PC-9 (cell line): Measurements from ENCODE around the gene STMN3. TPM values are rescaled to one million over a fixed set of nuclear protein-coding genes. Genes with fewer than 3 reads are reported as not detected.
"Not testable (repeated sequence)": the region's sequence is repeated elsewhere in the genome, so short reads cannot be mapped to it uniquely, and the experiment has no call there.

ENCODE experiments used
- BruUV-seq: library from RNA; stranded (reverse); fragments of 400-500 nt; replicated peaks from 2 replicates; lab custom pipeline; 2021; lab: Mats Ljungman, UMichigan
- CTCF ChIA-PET: fragments of 300-600 bp; sonication (Branson Sonifier 250); formaldehyde crosslinking; loops from one replicate; lab custom pipeline; 2022; ENCODE audit warnings: antibody characterized with exemption; lab: Charles Lee
- POLR2A ChIA-PET: fragments of 300-600 bp; sonication (Branson Sonifier 250); formaldehyde crosslinking; loops from one replicate; lab custom pipeline; 2022; ENCODE audit warnings: antibody characterized with exemption; ENCODE audit not compliant: unreplicated experiment; lab: Charles Lee
- DNase-seq, 2 experiments: peaks; one replicate each; pipeline versions ENCODE4 v3.0.0 to v3.0.0-alpha.2; 2015 to 2022; ENCODE audit warnings: mixed read lengths in 1 of 2
- H2AFZ ChIP-seq: fragments of 200-600 bp; sonication (generic); 2 replicates; pipeline ENCODE4 v1.8.1; 2017; ENCODE audit warnings: antibody characterized with exemption
- H3F3A ChIP-seq: fragments of 200-600 bp; sonication (generic); 2 replicates; pipeline ENCODE4 v1.8.1; 2017; ENCODE audit warnings: antibody characterized with exemption, mild to moderate bottlenecking, low read depth; ENCODE audit not compliant: insufficient read depth
- H3K27ac ChIP-seq: fragments of 200-600 bp; sonication (generic); 2 replicates; pipeline ENCODE4 v1.6.1; 2016; ENCODE audit warnings: mixed run types
- H3K27me3 ChIP-seq: fragments of 200-600 bp; sonication (generic); 2 replicates; pipeline ENCODE4 v1.6.1; 2016; ENCODE audit warnings: low read depth, mixed run types; ENCODE audit not compliant: insufficient read depth
- H3K36me3 ChIP-seq: fragments of 200-600 bp; sonication (generic); 2 replicates; pipeline ENCODE4 v1.6.1; 2016; ENCODE audit warnings: low read depth, mixed run types
- H3K4me1 ChIP-seq: fragments of 200-600 bp; sonication (generic); replicated peaks from 2 replicates; pipeline ENCODE4 v1.6.1; 2016; ENCODE audit warnings: mixed run types; ENCODE audit not compliant: insufficient read depth
- H3K4me2 ChIP-seq: fragments of 200-600 bp; sonication (generic); 2 replicates; pipeline ENCODE4 v1.6.1; 2017; ENCODE audit warnings: mixed run types
- H3K4me3 ChIP-seq: fragments of 200-600 bp; sonication (generic); 2 replicates; pipeline ENCODE4 v1.6.1; 2016; ENCODE audit warnings: mixed run types
- H3K79me2 ChIP-seq: fragments of 200-600 bp; sonication (generic); 2 replicates; pipeline ENCODE4 v1.6.1; 2017; ENCODE audit warnings: low read depth, mixed run types
- H3K9me2 ChIP-seq: fragments of 200-600 bp; sonication (generic); 2 replicates; pipeline ENCODE4 v1.8.1; 2017; ENCODE audit warnings: mild to moderate bottlenecking; ENCODE audit not compliant: insufficient read depth
- H3K9me3 ChIP-seq: fragments of 200-600 bp; sonication (generic); 2 replicates; pipeline ENCODE4 v1.8.1; 2016; ENCODE audit warnings: low read depth; ENCODE audit not compliant: insufficient read depth
- H4K20me1 ChIP-seq: fragments of 200-600 bp; sonication (generic); 2 replicates; pipeline ENCODE4 v1.8.1; 2017; ENCODE audit not compliant: insufficient read depth
- CTCF ChIP-seq: fragments of 200-600 bp; sonication (generic); conservative IDR thresholded peaks from 2 replicates; pipeline ENCODE4 v1.6.1; 2017; ENCODE audit warnings: mixed run types, antibody characterized with exemption, mild to moderate bottlenecking, moderate library complexity
- EZH2 ChIP-seq: fragments of 200-600 bp; sonication (generic); IDR thresholded peaks from 2 replicates; pipeline ENCODE4 v1.8.0; 2017; ENCODE audit warnings: antibody characterized with exemption, low read depth
- intact Hi-C: fragments of 100-400 bp; cut with micrococcal nuclease; formaldehyde crosslinking; loops from one replicate; pipeline ENCODE4 v1.10.0; 2022; ENCODE audit not compliant: unreplicated experiment
- total RNA-seq: library from RNA; stranded (reverse); gene quantifications from 2 replicates; pipeline ENCODE4 v1.2.3, GENCODE V29; 2021

Gene STMN3
- total RNA-seq, 1 experiment from 2014 or later: 24.3 TPM

GRCh38 chr20:63617092-63617875 lies 35.9 kb downstream of the STMN3 start:
- no peaks in the 10 kb centered on the region; the same call in 1 of the 2 replicates for H3F3A ChIP-seq
- no peak for TF ChIP-seq CTCF
- TF ChIP-seq EZH2: no peak
- intact Hi-C loops: no loop called here
- H3K79me2 ChIP-seq: peaks cover 45% of the 10 kb centered on the region
- peaks cover 9% of the 10 kb centered on the region; the same call in 1 of the 2 replicates for H3K36me3 ChIP-seq
- H3K9me2 ChIP-seq: no peaks in the 10 kb centered on the region
- no peaks in the 10 kb centered on the region for H3K9me3 ChIP-seq
- no peak overlapping the region for H3K4me2 ChIP-seq
- no peak overlapping the region for H3K4me3 ChIP-seq
- ChIA-PET CTCF (no interaction called here), POLR2A (interaction anchor here (0.6 kb wide), 1 partner anchor 43 kb away, joined by 3 read pairs; the partner anchor contains the start of gene HELZ2)
- no peak overlapping the region for H2AFZ ChIP-seq
- no peaks in the 10 kb centered on the region for H3K4me1 ChIP-seq
- no peak for DNase-seq
- H3K27me3 ChIP-seq: no peaks in the 10 kb centered on the region
- H4K20me1 ChIP-seq: peaks cover 21% of the 10 kb centered on the region
- BruUV-seq: no TSS peak
- H3K27ac ChIP-seq: no peak overlapping the region

GRCh38 chr20:63613863-63614594 lies 39.2 kb downstream of the STMN3 start:
- Histone ChIP-seq H3K36me3 (peaks cover 12% of the 10 kb centered on the region; the same call in 1 of the 2 replicates), H3K79me2 (peaks cover 34% of the 10 kb centered on the region), H4K20me1 (peaks cover 17% of the 10 kb centered on the region)
- H3K27ac ChIP-seq, intact Hi-C loops, H3K4me3 ChIP-seq, H3K9me3 ChIP-seq, H3F3A ChIP-seq, H3K27me3 ChIP-seq, H3K4me1 ChIP-seq, H2AFZ ChIP-seq, H3K4me2 ChIP-seq, BruUV-seq, H3K9me2 ChIP-seq, POLR2A ChIA-PET, DNase-seq, CTCF ChIA-PET: not testable (repeated sequence)

GRCh38 chr20:63612276-63612931 lies 40.8 kb downstream of the STMN3 start:
- no peak overlapping the region for H3K4me2 ChIP-seq
- no peak overlapping the region for H2AFZ ChIP-seq
- no peak overlapping the region for H3K4me3 ChIP-seq
- H3K9me3 ChIP-seq: no peaks in the 10 kb centered on the region
- H3K4me1 ChIP-seq: no peaks in the 10 kb centered on the region
- H3K27me3 ChIP-seq: no peaks in the 10 kb centered on the region
- peaks cover 34% of the 10 kb centered on the region for H3K79me2 ChIP-seq
- H4K20me1 ChIP-seq: peaks cover 17% of the 10 kb centered on the region
- no peaks in the 10 kb centered on the region for H3K9me2 ChIP-seq
- ChIA-PET CTCF (no interaction called here), POLR2A (no interaction called here)
- no peaks in the 10 kb centered on the region; the same call in 1 of the 2 replicates for H3F3A ChIP-seq
- peaks cover 3% of the 10 kb centered on the region; the same call in 1 of the 2 replicates for H3K36me3 ChIP-seq
- H3K27ac ChIP-seq: no peak overlapping the region
- intact Hi-C loops: no loop called here
- TF ChIP-seq CTCF (no peak), EZH2 (no peak)
- no TSS peak for BruUV-seq
- DNase-seq: no peak
